Heart right ventricle (tissue), 16 donors: Measurements from ENCODE around the gene CALML6. TPM values are rescaled to one million over a fixed set of nuclear protein-coding genes. Genes with fewer than 3 reads are reported as not detected.

Experiments
- ATAC-seq, 8 donors: fragments of 200-7000 bp; cut with Tn5 transposase; one replicate each; pipeline ENCODE4 v1.9.1; 2020; ENCODE audit warnings: mild to moderate bottlenecking in 8 of 8, moderate library complexity in 8 of 8, moderate number of reproducible peaks in 1 of 8
- DNase-seq, 2 donors: peaks; one replicate each; pipeline ENCODE4 v3.0.0-alpha.2; 2020
- H3K27ac ChIP-seq, 10 donors: fragments of 200-600 bp; sonication (generic) in 2 of 10; one replicate each; pipeline versions ENCODE4 v1.5.0 to v1.8.0; 2020 to 2022; ENCODE audit warnings: mild to moderate bottlenecking in 3 of 10
- H3K27me3 ChIP-seq, 7 donors: fragments of 200-600 bp; one replicate each; pipeline ENCODE4 v1.8.0; 2021 to 2022; ENCODE audit warnings: mild to moderate bottlenecking in 2 of 7
- H3K36me3 ChIP-seq, 9 donors: fragments of 200-600 bp; sonication (generic) in 1 of 9; one replicate each; pipeline versions ENCODE4 v1.5.0 to v1.8.0; 2020 to 2022; ENCODE audit warnings: mild to moderate bottlenecking in 2 of 9
- H3K4me1 ChIP-seq, 9 donors: fragments of 200-600 bp; sonication (generic) in 1 of 9; one replicate each; pipeline versions ENCODE4 v1.5.0 to v1.8.0; 2020 to 2022; ENCODE audit warnings: mild to moderate bottlenecking in 4 of 9
- H3K4me3 ChIP-seq, 10 donors: fragments of 200-600 bp; sonication (generic) in 2 of 10; one replicate each; pipeline versions ENCODE4 v1.5.0 to v1.8.0; 2020 to 2022; ENCODE audit warnings: mild to moderate bottlenecking in 7 of 10, moderate library complexity in 2 of 10
- H3K9me3 ChIP-seq, 11 donors: fragments of 200-600 bp in 10 of 11; sonication (generic) in 2 of 11; one replicate each; pipeline versions ENCODE4 v1.5.0 to v1.8.0; 2013 to 2022; ENCODE audit warnings: mild to moderate bottlenecking in 2 of 11, control low read depth in 1 of 11, moderate library complexity in 1 of 11
- WGBS, 2 donors: extraction: QIAGEN DNeasy Blood & Tissue Kit; methylation state at CpG; one replicate each; pipeline ENCODE4 v1.1.7; 2013; ENCODE audit warnings: inconsistent platforms in 1 of 2; 5-methylcytosine and 5-hydroxymethylcytosine counted together
- intact Hi-C, 10 donors: fragments of 100-400 bp; cut with DNase I; formaldehyde crosslinking; loops; one replicate each; pipeline versions ENCODE4 v1.11.1 to v1.14.2; 2022
- polyA plus RNA-seq, 2 donors: library from polyadenylated mRNA; stranded (reverse); fragments of 200-250 nt; gene quantifications; one replicate each; pipeline ENCODE4 v1.2.3, GENCODE V29; 2013
- total RNA-seq, 10 donors: library from RNA; stranded (reverse); fragmentation: NEBNext Ultra II Directional in 3 of 10; extraction: Animal tissue kit (Norgen Biotek cat#: 25700) in 3 of 10; gene quantifications; one replicate each; pipeline versions ENCODE4 v1.2.1 to v1.2.4, GENCODE V29; 2021 to 2023
- TF ChIP-seq, protein P1 (sequence below), 9 donors: fragments of 200-600 bp; sonication (generic) in 2 of 9; IDR thresholded peaks; one replicate each; pipeline versions ENCODE4 v1.5.0 to v1.8.0; 2021 to 2022; ENCODE audit warnings: antibody characterized with exemption in 9 of 9, mild to moderate bottlenecking in 5 of 9, moderate library complexity in 1 of 9
- donor health status: Arrhythmogenic right ventricular cardiomyopathy.
- donor health status: ischemic (EF 13 %, LVEDD 7.1; RV severe dilation, severe dysfunction).
- donor health status: healthy with polysubstance abuse.
- donor health status: DM: no; HTN: yes; CAD: no.
- donor health status: DM: no; HTN: no; CAD: no.
- donor health status: ischemic (EF 25% LVEDD 6.9; RV normal size, moderate dysfunction).
- donor health status: ischemic (EF 25% LVEDD 5.7; RV mildly dilated, moderate dysfunction).
- donor health status: healthy.
- donor health status: DM: yes; HTN: yes; CAD: no.
- donor health status: Ischemic cardiomyopathy.
- donor health status: ischemic (EF 35%, LVEDD 5.7; RV mildly dilated, moderate dysfunction).
- donor health status: nonischemic (EF 11% LVEDD 7.7; RV severe dilation, severe dysfunction).
- donor health status: DM: yes; HTN: yes; CAD: no.
- donor health status: PGD.
- donor health status: ischemic (EF 29% LVEDD 5.4; RV normal size, mild dysfunction).
- donor health status: nonischemic (EF 23%, LVEDD 6.1; RV moderate dilation, normal function).

The CALML6 gene
- total and polyA plus RNA-seq, 12 donors: 0.09 to 0.88 (median 0.20) TPM; not detected in 8

GRCh38 chr1:1910651-1911331 lies 4.3 kb upstream of the CALML6 start:
- Histone ChIP-seq H3K27me3 (no peaks in the 10 kb centered on the region), H3K36me3 (no peaks in the 10 kb centered on the region), H3K9me3 (no peaks in the 10 kb centered on the region), H3K27ac (no peak overlapping the region), H3K4me3 (no peak overlapping the region), H3K4me1 (peaks cover 4 to 37% (median 24%) of the 10 kb centered on the region in 9 donors)
- 94% methylated on average over 22 of the region's 22 CpGs for WGBS, 2 donors
- intact Hi-C loops: no loop called here
- DNase-seq: no peak
- TF ChIP-seq, protein P1, sequence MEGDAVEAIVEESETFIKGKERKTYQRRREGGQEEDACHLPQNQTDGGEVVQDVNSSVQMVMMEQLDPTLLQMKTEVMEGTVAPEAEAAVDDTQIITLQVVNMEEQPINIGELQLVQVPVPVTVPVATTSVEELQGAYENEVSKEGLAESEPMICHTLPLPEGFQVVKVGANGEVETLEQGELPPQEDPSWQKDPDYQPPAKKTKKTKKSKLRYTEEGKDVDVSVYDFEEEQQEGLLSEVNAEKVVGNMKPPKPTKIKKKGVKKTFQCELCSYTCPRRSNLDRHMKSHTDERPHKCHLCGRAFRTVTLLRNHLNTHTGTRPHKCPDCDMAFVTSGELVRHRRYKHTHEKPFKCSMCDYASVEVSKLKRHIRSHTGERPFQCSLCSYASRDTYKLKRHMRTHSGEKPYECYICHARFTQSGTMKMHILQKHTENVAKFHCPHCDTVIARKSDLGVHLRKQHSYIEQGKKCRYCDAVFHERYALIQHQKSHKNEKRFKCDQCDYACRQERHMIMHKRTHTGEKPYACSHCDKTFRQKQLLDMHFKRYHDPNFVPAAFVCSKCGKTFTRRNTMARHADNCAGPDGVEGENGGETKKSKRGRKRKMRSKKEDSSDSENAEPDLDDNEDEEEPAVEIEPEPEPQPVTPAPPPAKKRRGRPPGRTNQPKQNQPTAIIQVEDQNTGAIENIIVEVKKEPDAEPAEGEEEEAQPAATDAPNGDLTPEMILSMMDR (IDR thresholded peaks at IDR 0.05): no peak
- ATAC-seq: no peak

DNA sequence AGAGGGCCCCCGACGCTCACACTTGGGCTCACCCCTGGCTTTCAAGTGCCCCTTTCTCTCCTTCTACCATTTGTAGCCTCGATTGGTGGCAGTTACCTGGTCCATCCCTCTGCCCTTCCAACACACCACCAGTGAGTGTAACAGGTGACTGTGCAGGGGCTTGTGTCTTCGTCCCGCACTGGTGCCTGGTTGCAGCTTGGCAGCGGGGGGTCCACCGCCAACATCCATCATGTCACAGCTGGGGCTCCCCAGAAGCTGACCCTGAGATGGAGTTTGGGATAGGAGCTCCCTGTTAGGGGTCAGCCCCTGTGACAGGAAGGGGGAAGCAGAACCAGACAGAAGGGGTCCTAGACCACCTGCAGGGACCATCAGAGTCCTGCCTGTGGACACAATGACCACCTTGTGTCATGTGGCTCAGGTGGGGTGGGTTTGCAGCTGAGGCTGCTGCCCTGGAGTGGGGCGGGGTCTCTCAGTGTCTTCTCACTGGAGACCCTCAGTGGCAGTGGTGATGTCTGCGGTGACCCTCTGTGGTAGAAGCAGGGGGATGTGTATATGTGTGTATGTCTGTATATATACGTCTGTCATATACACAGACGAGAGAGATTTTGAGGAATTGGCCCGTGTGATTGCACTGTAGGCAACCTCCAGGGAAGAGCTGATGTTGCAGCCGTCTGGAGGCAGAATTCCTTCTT lies 3.6 kb upstream of the CALML6 start:
- H3K36me3 ChIP-seq: no peaks in the 10 kb centered on the region
- no peak overlapping the region for H3K27ac ChIP-seq
- DNase-seq (no peak), ATAC-seq (no peak)
- intact Hi-C loops: no loop called here
- 88 to 91% methylated on average over 13 of the region's 13 CpGs for whole genome bisulfite sequencing, 2 donors
- no peak overlapping the region for H3K4me3 ChIP-seq
- TF ChIP-seq, protein P1 (IDR thresholded peaks at IDR 0.05): no peak
- peaks cover 4 to 30% (median 22%) of the 10 kb centered on the region in 9 donors for H3K4me1 ChIP-seq
- no peaks in the 10 kb centered on the region for H3K9me3 ChIP-seq
- H3K27me3 ChIP-seq: no peaks in the 10 kb centered on the region

DNA sequence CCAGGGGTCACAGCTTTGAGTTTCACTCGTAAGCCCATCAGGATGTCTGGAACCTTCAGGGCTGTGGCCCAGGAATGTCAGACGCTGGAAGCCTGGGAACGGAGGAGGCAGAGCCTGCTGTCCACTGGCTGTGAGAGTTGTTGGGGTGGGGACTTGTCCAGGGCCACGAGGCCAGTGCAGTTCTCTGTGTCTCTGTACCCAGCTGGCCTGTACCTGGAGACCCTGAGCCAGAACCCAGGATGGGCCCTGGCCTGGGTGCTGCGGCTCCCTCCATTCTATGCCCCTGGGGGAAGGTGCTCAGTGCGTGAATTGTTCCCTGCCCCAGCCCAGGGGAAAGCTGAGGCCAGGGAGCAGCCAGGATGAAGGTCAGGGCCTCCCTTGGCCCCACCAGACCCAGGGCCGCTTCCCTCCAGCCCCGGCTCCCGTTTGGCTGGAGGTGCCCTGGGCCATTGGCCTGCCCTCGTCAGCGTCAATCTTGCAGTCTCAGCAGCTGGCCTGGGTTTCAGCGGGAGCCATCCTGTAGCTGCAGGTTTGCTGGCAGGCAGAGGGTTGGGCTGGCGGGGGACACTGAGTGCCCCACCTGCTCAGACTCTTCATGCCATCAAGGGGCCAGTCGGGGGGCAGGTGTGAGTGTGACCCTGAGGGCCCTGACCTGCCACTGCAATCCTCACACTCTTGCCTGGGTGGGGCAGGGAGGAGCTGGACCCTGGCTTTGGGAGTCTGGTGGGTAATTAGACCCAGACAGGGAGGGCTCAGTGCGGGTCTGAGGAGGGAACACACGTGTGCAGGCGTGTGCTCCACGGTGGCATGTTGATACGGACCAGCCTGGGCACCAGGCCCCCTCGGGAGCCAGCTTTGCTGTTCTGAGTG lies 724 bp upstream of the CALML6 start:
- intact Hi-C loops: no loop called here
- TF ChIP-seq, protein P1 (IDR thresholded peaks at IDR 0.05): no peak
- H3K4me3 ChIP-seq: no peak overlapping the region
- 68 to 76% methylated on average over 20 of the region's 20 CpGs for WGBS, 2 donors
- no peaks in the 10 kb centered on the region for H3K9me3 ChIP-seq
- ATAC-seq (no peak), DNase-seq (no peak)
- H3K27ac ChIP-seq: no peak overlapping the region
- no peaks in the 10 kb centered on the region for H3K36me3 ChIP-seq
- H3K4me1 ChIP-seq: peaks cover 10 to 22% (median 19%) of the 10 kb centered on the region in 9 donors
- H3K27me3 ChIP-seq: no peaks in the 10 kb centered on the region
